ENCODE data around the gene ADAMTS17.
"Not testable (repeated sequence)": the region's sequence is repeated elsewhere in the genome, so short reads cannot be mapped to it uniquely, and the experiment has no call there.

The ADAMTS17 gene
- 0 to 0.33 (median 0.10) reads per million in 18 experiments for total RNA-seq

GRCh38 chr15:100341750-100342560 lies at the start of gene ADAMTS17:
Gene ADAMTS17 (minus strand): TSS chr15:100341975. CDS start chr15:100341899, 76 bp downstream.
- peak; percentile 94 for DNase-seq

GRCh38 chr15:100385300-100386050 lies 43.7 kb upstream of the ADAMTS17 start:
- DNase-seq, result peak; percentile 44 to 65

GRCh38 chr15:100384108-100384410 lies 42.3 kb upstream of the ADAMTS17 start:
- DNase-seq, result no peak

GRCh38 chr15:100383302-100384107 lies 41.7 kb upstream of the ADAMTS17 start:
- DNase-seq, result peak; percentile 25 to 32

GRCh38 chr15:100373942-100374341 lies 32.2 kb upstream of the ADAMTS17 start:
- no peak for DNase-seq

GRCh38 chr15:100373120-100373896 lies 31.5 kb upstream of the ADAMTS17 start:
- DNase-seq, result no peak

- DNase-seq, result no peak
Observed at GRCh38 chr15:100372739-100373119, 31.0 kb upstream of the ADAMTS17 start.

GRCh38 chr15:100355342-100355741 lies 13.6 kb upstream of the ADAMTS17 start:
- DNase-seq, result no peak

GRCh38 chr15:100353449-100353848 lies 11.7 kb upstream of the ADAMTS17 start:
- DNase-seq, result peak; percentile 59 to 69

GRCh38 chr15:100350434-100351226 lies 8.9 kb upstream of the ADAMTS17 start:
- peak; percentile 48 to 77 for DNase-seq

GRCh38 chr15:100349696-100350433 lies 8.1 kb upstream of the ADAMTS17 start:
- DNase-seq, result peak; percentile 92 to 95

- DNase-seq, result no peak
Observed at GRCh38 chr15:100349321-100349695, 7.5 kb upstream of the ADAMTS17 start.

GRCh38 chr15:100348578-100348977 lies 6.8 kb upstream of the ADAMTS17 start:
- DNase-seq, result no peak

- no peak for DNase-seq
Observed at GRCh38 chr15:100346866-100347512, 5.2 kb upstream of the ADAMTS17 start.

- DNase-seq, result no peak
Observed at GRCh38 chr15:100345438-100345837, 3.7 kb upstream of the ADAMTS17 start.

- no peak for DNase-seq
Observed at GRCh38 chr15:100343251-100343650, 1.5 kb upstream of the ADAMTS17 start.

- DNase-seq, result no peak
Observed at GRCh38 chr15:100341239-100341749, 481 bp downstream of the ADAMTS17 start.

GRCh38 chr15:100340721-100341238 lies 995 bp downstream of the ADAMTS17 start:
- DNase-seq, result no peak

GRCh38 chr15:100339999-100340398 lies 1.8 kb downstream of the ADAMTS17 start:
- no peak for DNase-seq

- not testable (repeated sequence) for DNase-seq
Observed at GRCh38 chr15:100339451-100339850, 2.3 kb downstream of the ADAMTS17 start.
